Measurements from ENCODE around the gene KIFAP3. TPM values are rescaled to one million over a fixed set of nuclear protein-coding genes. Genes with fewer than 3 reads are reported as not detected.

The KIFAP3 gene
- total and polyA plus RNA-seq, 4 experiments from 2014 or later: 16.1 to 22.2 (median 18.5) TPM

DNA sequence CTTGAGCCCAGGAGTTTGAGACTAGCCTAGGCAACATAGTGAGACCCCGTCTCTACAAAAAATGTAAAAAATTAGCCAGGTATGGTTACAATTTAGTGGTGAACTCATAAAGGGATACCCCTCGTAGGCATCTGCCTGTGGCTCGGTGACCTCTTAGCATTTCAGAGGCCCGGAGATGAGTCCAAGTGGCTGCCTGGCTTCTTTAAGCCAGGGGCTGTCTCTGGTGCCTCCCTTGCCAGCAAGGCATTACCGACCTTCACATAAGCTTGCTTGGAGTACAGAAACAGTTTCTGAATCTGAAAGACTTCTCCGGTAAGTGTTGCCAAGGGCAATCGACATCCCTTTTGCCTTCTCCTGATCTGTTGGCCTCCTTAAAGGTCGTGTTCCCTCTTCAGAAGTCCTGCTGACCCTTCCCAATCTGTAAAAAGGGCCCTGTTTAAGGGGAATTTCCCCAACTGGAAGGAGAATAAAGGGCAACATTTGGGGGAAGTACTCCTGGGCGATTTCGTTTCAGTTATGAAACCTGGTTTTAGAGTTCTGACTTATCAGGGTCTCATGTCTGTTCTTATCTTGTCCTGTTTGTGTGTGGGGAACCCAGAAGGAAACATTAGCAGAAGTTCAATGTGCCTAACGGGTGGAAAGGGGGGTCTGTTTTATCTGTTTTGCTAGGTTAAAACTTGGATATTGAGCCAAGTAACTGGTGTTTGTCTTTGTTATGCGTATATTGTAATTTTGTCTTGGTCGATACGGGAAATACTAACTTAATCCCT lies 32.9 kb downstream of the KIFAP3 start:
- no peaks in the 10 kb centered on the region for H3K9me3 Mint-ChIP-seq
- no peaks in the 10 kb centered on the region for H3K27me3 Mint-ChIP-seq
- Histone ChIP-seq H3K27me3 (ENCODE audit: insufficient read depth, low read length) (no peaks in the 10 kb centered on the region), H3K4me1 (ENCODE audit: insufficient read depth, low read length) (no peaks in the 10 kb centered on the region), H3K27ac (ENCODE audit: low read depth, low read length) (no peak overlapping the region), H3K9me3 (ENCODE audit: control insufficient read depth in 1 of 2, low read length in 2 of 2) (no peaks in the 10 kb centered on the region), H3K36me3 (ENCODE audit: insufficient read depth, low read length) (peaks cover 9% of the 10 kb centered on the region), H3K4me3 (ENCODE audit: low read length in 2 of 2) (no peak overlapping the region)
- H3K4me1 Mint-ChIP-seq: no peaks in the 10 kb centered on the region
- H3K27ac Mint-ChIP-seq: peak overlapping the region in 1 of 7 donors; percentile 23
- H3K36me3 Mint-ChIP-seq: peaks cover 32 to 63% of the 10 kb centered on the region in 2 donors
- ChIA-PET POLR2A (ENCODE audit: partially characterized antibody) (no interaction called here), CTCF (ENCODE audit: partially characterized antibody) (no interaction called here)
- DNase-seq: no peak
- intact Hi-C loops (cut with micrococcal nuclease): no loop called here
- no peak overlapping the region for H3K4me3 Mint-ChIP-seq

DNA sequence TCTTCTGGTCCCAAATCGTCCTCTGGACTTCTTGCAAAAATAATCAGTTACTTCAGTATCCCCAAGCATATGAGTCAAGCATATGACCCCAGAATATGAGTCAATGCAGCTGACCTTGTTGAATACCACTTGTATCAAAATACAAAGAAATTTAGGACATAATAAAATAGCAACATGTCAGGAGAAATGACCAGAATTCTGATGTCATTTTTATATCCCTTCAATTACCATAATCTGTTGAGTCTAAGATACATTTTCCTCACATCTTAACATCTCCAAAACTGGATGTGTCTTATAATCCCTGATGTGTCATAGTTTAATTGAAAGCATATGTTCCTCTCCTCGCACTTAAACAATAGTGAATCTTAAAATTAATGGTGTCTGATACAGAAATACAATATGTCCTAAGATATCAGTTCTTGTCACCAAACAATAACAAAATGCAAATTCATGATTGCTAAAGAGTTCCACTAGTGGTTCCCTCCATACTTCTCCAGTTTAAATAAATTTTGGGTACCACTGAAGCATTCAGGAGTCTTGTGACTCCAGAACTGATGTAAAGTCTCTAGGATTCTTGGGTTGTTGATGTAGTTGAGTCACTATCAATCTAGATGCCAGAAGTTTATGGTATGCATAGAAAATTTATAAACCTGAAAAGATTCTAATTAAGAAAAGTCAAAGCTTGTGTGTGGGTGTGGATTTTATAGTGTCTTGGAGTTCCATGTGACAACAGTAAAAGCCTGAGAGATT lies 41.8 kb downstream of the KIFAP3 start:
- no peaks in the 10 kb centered on the region for H3K27me3 ChIP-seq (ENCODE audit: insufficient read depth, low read length)
- H3K27ac ChIP-seq (ENCODE audit: low read depth, low read length): no peak overlapping the region
- intact Hi-C loops (cut with micrococcal nuclease): no loop called here
- no peak for DNase-seq
- Mint-ChIP-seq H3K36me3 (peaks cover 41 to 53% of the 10 kb centered on the region in 2 donors), H3K27ac (no peak overlapping the region), H3K4me3 (no peak overlapping the region), H3K27me3 (no peaks in the 10 kb centered on the region), H3K4me1 (peaks cover 0 to 1% (median 0%) of the 10 kb centered on the region in 4 donors), H3K9me3 (peaks cover 0 to 7% (median 3%) of the 10 kb centered on the region in 8 donors)
- CTCF ChIA-PET (ENCODE audit: partially characterized antibody): no interaction called here
- no peaks in the 10 kb centered on the region for H3K9me3 ChIP-seq (ENCODE audit: control insufficient read depth in 1 of 2, low read length in 2 of 2)
- POLR2A ChIA-PET (ENCODE audit: partially characterized antibody): no interaction called here
- no peak overlapping the region for H3K4me3 ChIP-seq (ENCODE audit: low read length in 2 of 2)
- peaks cover 4% of the 10 kb centered on the region for H3K36me3 ChIP-seq (ENCODE audit: insufficient read depth, low read length)
- H3K4me1 ChIP-seq (ENCODE audit: insufficient read depth, low read length): no peaks in the 10 kb centered on the region

DNA sequence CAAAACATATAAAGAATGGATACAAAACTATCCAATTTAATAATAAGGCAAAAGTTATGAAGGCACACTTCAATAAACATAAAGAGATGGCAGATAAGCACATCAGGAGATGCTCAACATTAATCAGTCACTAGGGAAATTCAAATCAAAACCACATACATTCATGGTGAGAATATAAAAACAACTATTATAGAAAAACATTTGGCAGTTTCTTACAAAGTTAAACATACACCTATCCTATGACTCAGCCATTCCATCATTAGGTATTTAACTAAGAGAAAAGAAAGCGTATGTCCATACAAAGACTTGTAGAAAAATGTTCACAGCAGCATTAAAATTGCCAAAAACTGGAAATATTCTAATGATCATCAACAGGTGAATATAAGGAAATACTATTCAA lies 44.3 kb downstream of the KIFAP3 start:
- H3K36me3 Mint-ChIP-seq: peaks cover 44 to 60% of the 10 kb centered on the region in 2 donors
- H3K4me3 ChIP-seq (ENCODE audit: low read length in 2 of 2): no peak overlapping the region
- intact Hi-C loops (cut with micrococcal nuclease): no loop called here
- H3K27me3 Mint-ChIP-seq: no peaks in the 10 kb centered on the region
- no peak overlapping the region for H3K27ac ChIP-seq (ENCODE audit: low read depth, low read length)
- H3K4me1 ChIP-seq (ENCODE audit: insufficient read depth, low read length): no peaks in the 10 kb centered on the region
- POLR2A ChIA-PET (ENCODE audit: partially characterized antibody): no interaction called here
- no peak overlapping the region for H3K27ac Mint-ChIP-seq
- H3K27me3 ChIP-seq (ENCODE audit: insufficient read depth, low read length): no peaks in the 10 kb centered on the region
- peaks cover 0 to 22% (median 9%) of the 10 kb centered on the region in 8 donors for H3K9me3 Mint-ChIP-seq
- H3K36me3 ChIP-seq (ENCODE audit: insufficient read depth, low read length): no peaks in the 10 kb centered on the region
- DNase-seq: no peak
- CTCF ChIA-PET (ENCODE audit: partially characterized antibody): no interaction called here
- no peaks in the 10 kb centered on the region for H3K9me3 ChIP-seq (ENCODE audit: control insufficient read depth in 1 of 2, low read length in 2 of 2)
- peaks cover 0 to 4% (median 0%) of the 10 kb centered on the region in 4 donors for H3K4me1 Mint-ChIP-seq
- no peak overlapping the region for H3K4me3 Mint-ChIP-seq

DNA sequence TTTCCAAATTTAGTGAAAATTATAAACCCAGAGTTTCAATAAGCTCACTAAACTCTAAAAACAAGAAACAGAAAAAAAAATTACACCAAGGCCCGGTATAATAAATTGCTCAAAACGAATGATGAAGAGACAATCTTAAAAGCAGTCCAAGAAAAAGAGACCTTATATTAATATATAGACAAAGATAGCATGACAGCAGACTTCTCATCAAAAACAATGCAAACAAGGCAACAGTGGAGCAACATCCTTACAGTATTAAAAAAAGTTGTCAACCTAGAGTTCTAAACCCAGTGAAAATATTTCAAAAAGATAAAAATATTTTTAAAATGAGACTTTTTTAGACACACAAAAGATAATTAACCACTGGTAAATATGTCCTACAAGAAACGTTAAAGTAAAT lies 46.7 kb downstream of the KIFAP3 start:
- no peaks in the 10 kb centered on the region for H3K27me3 Mint-ChIP-seq
- DNase-seq: no peak
- Histone ChIP-seq H3K4me3 (ENCODE audit: low read length in 2 of 2) (no peak overlapping the region), H3K27me3 (ENCODE audit: insufficient read depth, low read length) (no peaks in the 10 kb centered on the region), H3K4me1 (ENCODE audit: insufficient read depth, low read length) (no peaks in the 10 kb centered on the region), H3K36me3 (ENCODE audit: insufficient read depth, low read length) (no peaks in the 10 kb centered on the region), H3K9me3 (ENCODE audit: control insufficient read depth in 1 of 2, low read length in 2 of 2) (no peaks in the 10 kb centered on the region), H3K27ac (ENCODE audit: low read depth, low read length) (no peak overlapping the region)
- H3K27ac Mint-ChIP-seq: no peak overlapping the region
- intact Hi-C loops (cut with micrococcal nuclease): no loop called here
- no peak overlapping the region for H3K4me3 Mint-ChIP-seq
- peaks cover 43 to 60% of the 10 kb centered on the region in 2 donors for H3K36me3 Mint-ChIP-seq
- H3K4me1 Mint-ChIP-seq: peaks cover 0 to 4% (median 0%) of the 10 kb centered on the region in 4 donors
- peaks cover 0 to 22% (median 9%) of the 10 kb centered on the region in 8 donors for H3K9me3 Mint-ChIP-seq
- ChIA-PET CTCF (ENCODE audit: partially characterized antibody) (no interaction called here), POLR2A (ENCODE audit: partially characterized antibody) (no interaction called here)

DNA sequence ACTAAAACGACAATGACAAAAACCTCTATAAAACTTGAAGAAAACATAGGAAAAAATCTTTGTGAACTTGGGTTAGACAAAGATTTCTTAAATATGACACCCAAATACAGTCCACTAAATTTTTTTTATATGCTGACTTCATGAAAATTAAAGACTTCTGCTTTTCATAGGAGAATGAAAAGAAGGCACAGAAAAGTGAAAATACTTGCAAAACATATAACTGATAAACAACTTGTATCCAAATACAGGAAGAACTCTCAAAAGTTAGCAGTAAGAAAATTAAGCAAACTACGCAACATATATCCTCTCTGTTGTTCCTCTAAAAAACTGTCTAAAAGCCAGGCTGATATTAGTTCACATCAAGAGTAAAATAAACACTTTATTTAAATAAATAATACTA lies 53.6 kb downstream of the KIFAP3 start:
- peaks cover 38 to 40% of the 10 kb centered on the region in 2 donors for H3K36me3 Mint-ChIP-seq
- H3K4me3 Mint-ChIP-seq: no peak overlapping the region

GRCh38 chr1:170017478-170017877 lies 57.0 kb downstream of the KIFAP3 start:
- POLR2A ChIA-PET (ENCODE audit: partially characterized antibody): no interaction called here
- no peaks in the 10 kb centered on the region for H3K9me3 ChIP-seq (ENCODE audit: control insufficient read depth in 1 of 2, low read length in 2 of 2)
- H3K36me3 ChIP-seq (ENCODE audit: insufficient read depth, low read length): no peaks in the 10 kb centered on the region
- H3K27me3 ChIP-seq (ENCODE audit: insufficient read depth, low read length): no peaks in the 10 kb centered on the region
- Mint-ChIP-seq H3K36me3 (peaks cover 41 to 42% of the 10 kb centered on the region in 2 donors), H3K9me3 (peaks cover 0 to 9% (median 5%) of the 10 kb centered on the region in 8 donors), H3K27me3 (no peaks in the 10 kb centered on the region), H3K4me3 (no peak overlapping the region), H3K27ac (no peak overlapping the region), H3K4me1 (no peaks in the 10 kb centered on the region)
- intact Hi-C loops (cut with micrococcal nuclease): no loop called here
- no peak overlapping the region for H3K27ac ChIP-seq (ENCODE audit: low read depth, low read length)
- H3K4me3 ChIP-seq (ENCODE audit: low read length in 2 of 2): no peak overlapping the region
- no peaks in the 10 kb centered on the region for H3K4me1 ChIP-seq (ENCODE audit: insufficient read depth, low read length)
- CTCF ChIA-PET (ENCODE audit: partially characterized antibody): no interaction called here
- no peak for DNase-seq

More for the DNA sequence above, 53.6 kb downstream of the KIFAP3 start:
- H3K27me3 ChIP-seq (ENCODE audit: insufficient read depth, low read length): no peaks in the 10 kb centered on the region
- H3K9me3 ChIP-seq (ENCODE audit: control insufficient read depth in 1 of 2, low read length in 2 of 2): no peaks in the 10 kb centered on the region
- DNase-seq: no peak
- H3K4me1 ChIP-seq (ENCODE audit: insufficient read depth, low read length): no peaks in the 10 kb centered on the region
- peaks cover 0 to 11% (median 5%) of the 10 kb centered on the region in 8 donors for H3K9me3 Mint-ChIP-seq
- H3K27ac Mint-ChIP-seq: no peak overlapping the region
- ChIA-PET POLR2A (ENCODE audit: partially characterized antibody) (no interaction called here), CTCF (ENCODE audit: partially characterized antibody) (no interaction called here)
- H3K27ac ChIP-seq (ENCODE audit: low read depth, low read length): no peak overlapping the region
- no peaks in the 10 kb centered on the region for H3K27me3 Mint-ChIP-seq
- H3K4me1 Mint-ChIP-seq: peaks cover 0 to 1% (median 0%) of the 10 kb centered on the region in 4 donors
- H3K36me3 ChIP-seq (ENCODE audit: insufficient read depth, low read length): no peaks in the 10 kb centered on the region
- intact Hi-C loops (cut with micrococcal nuclease): no loop called here
- H3K4me3 ChIP-seq (ENCODE audit: low read length in 2 of 2): no peak overlapping the region

DNA sequence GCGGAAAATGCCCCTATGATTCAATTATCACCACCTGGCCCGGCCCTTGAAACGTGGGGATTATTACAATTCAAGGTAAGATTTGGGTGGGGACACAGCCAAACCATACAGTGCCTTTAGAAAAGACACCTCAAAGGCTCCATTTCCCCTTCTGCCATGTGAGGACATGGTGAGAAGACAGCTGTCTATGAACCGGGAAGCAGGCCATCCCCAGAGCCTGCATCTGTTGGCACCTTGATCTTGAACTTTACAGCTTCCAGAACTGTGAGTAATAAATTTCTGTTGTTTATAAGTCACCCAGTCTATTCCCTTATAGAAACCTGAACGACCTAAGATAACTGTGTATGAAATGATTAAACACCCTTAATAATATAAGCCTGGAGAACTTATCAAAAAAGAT lies 61.6 kb downstream of the KIFAP3 start:
- ChIA-PET CTCF (ENCODE audit: partially characterized antibody) (no interaction called here), POLR2A (ENCODE audit: partially characterized antibody) (no interaction called here)
- H3K9me3 Mint-ChIP-seq: peaks cover 0 to 7% (median 1%) of the 10 kb centered on the region in 8 donors
- Histone ChIP-seq H3K4me1 (ENCODE audit: insufficient read depth, low read length) (no peaks in the 10 kb centered on the region), H3K9me3 (ENCODE audit: control insufficient read depth in 1 of 2, low read length in 2 of 2) (no peaks in the 10 kb centered on the region), H3K36me3 (ENCODE audit: insufficient read depth, low read length) (no peaks in the 10 kb centered on the region), H3K27ac (ENCODE audit: low read depth, low read length) (no peak overlapping the region), H3K27me3 (ENCODE audit: insufficient read depth, low read length) (no peaks in the 10 kb centered on the region), H3K4me3 (ENCODE audit: low read length in 2 of 2) (no peak overlapping the region)
- no peak overlapping the region for H3K4me3 Mint-ChIP-seq
- intact Hi-C loops (cut with micrococcal nuclease): no loop called here
- DNase-seq: no peak
- peaks cover 33 to 45% of the 10 kb centered on the region in 2 donors for H3K36me3 Mint-ChIP-seq
- H3K27ac Mint-ChIP-seq: no peak overlapping the region
- H3K27me3 Mint-ChIP-seq: no peaks in the 10 kb centered on the region
- no peaks in the 10 kb centered on the region for H3K4me1 Mint-ChIP-seq
